GM10847 (cell line): ENCODE measurements around the gene SBNO2.

Experiments
- POLR2A ChIP-seq: IDR thresholded peaks from 2 replicates; pipeline ENCODE4 v1.6.1; 2011; ENCODE audit not compliant: insufficient read length; ENCODE audit errors: extremely low read depth

The SBNO2 gene

GRCh38 chr19:1093330-1093729 is 80.7 kb downstream of the SBNO2 start:
- no peak for TF ChIP-seq POLR2A

- no peak for TF ChIP-seq POLR2A
These were observed 82.4 kb downstream of the SBNO2 start for GRCh38 chr19:1091544-1092175.

GRCh38 chr19:1090731-1091543 is 83.1 kb downstream of the SBNO2 start:
- no peak for TF ChIP-seq POLR2A

GRCh38 chr19:1089891-1090290 is 84.2 kb downstream of the SBNO2 start:
- TF ChIP-seq POLR2A = no peak

GRCh38 chr19:1089126-1089771 is 84.8 kb downstream of the SBNO2 start:
- TF ChIP-seq POLR2A = no peak

- TF ChIP-seq POLR2A = no peak
These were observed 85.6 kb downstream of the SBNO2 start for GRCh38 chr19:1088416-1089010.

- peak; percentile 18 for TF ChIP-seq POLR2A
These were observed 86.2 kb downstream of the SBNO2 start for GRCh38 chr19:1087813-1088415.

- TF ChIP-seq POLR2A = no peak
These were observed 87.5 kb downstream of the SBNO2 start for GRCh38 chr19:1086613-1087012.

GRCh38 chr19:1085676-1086442 is 88.2 kb downstream of the SBNO2 start:
- peak; percentile 7 for TF ChIP-seq POLR2A

- TF ChIP-seq POLR2A = no peak
These were observed 88.9 kb downstream of the SBNO2 start for GRCh38 chr19:1085053-1085658.

GRCh38 chr19:1084024-1084868 is 89.8 kb downstream of the SBNO2 start:
- no peak for TF ChIP-seq POLR2A

GRCh38 chr19:1082928-1083816 is 90.9 kb downstream of the SBNO2 start:
- no peak for TF ChIP-seq POLR2A
